SK-N-SH (cell line): ENCODE data around the gene NLRC5.

Experiments
- CHD2 ChIP-seq: fragments of 150-350 bp; IDR thresholded peaks from 2 replicates; pipeline ENCODE4 v1.6.1; 2018; ENCODE audit warnings: low read length; ENCODE audit not compliant: partially characterized antibody
- CTCF ChIP-seq: fragments of 200-600 bp; sonication (generic); IDR thresholded peaks from 2 replicates; pipeline ENCODE4 v1.6.1; 2017; ENCODE audit warnings: antibody characterized with exemption, mild to moderate bottlenecking, moderate library complexity
- EP300 ChIP-seq, 2 experiments: IDR thresholded peaks; 2 replicates each; pipeline versions ENCODE4 v1.4.0 to v1.6.1; 2012; ENCODE audit warnings: borderline replicate concordance in 1 of 2, low read depth in 1 of 2, low read length in 1 of 2
- EZH2phosphoT487 ChIP-seq: fragments of 200-600 bp; sonication (generic); IDR thresholded peaks from 2 replicates; pipeline ENCODE4 v1.6.1; 2017; ENCODE audit warnings: low read depth, mixed run types, mild to moderate bottlenecking, antibody characterized with exemption, moderate library complexity, borderline replicate concordance
- POLR2AphosphoS5 ChIP-seq: IDR thresholded peaks from 2 replicates; pipeline ENCODE4 v1.6.1; 2012; ENCODE audit warnings: low read depth, low read length
- RAD21 ChIP-seq: IDR thresholded peaks from 2 replicates; pipeline ENCODE4 v1.6.1; 2012; ENCODE audit warnings: mild to moderate bottlenecking, low read length
- REST ChIP-seq: IDR thresholded peaks from 2 replicates; pipeline ENCODE4 v1.6.1; 2012; ENCODE audit warnings: mild to moderate bottlenecking, low read depth, low read length, moderate library complexity
- RFX5 ChIP-seq: IDR thresholded peaks from 2 replicates; pipeline ENCODE4 v1.6.1; 2012; ENCODE audit warnings: mild to moderate bottlenecking, improper control_type of control experiment, low read length
- SIN3A ChIP-seq: IDR thresholded peaks from 2 replicates; pipeline ENCODE4 v1.6.1; 2012; ENCODE audit warnings: low read depth, mild to moderate bottlenecking, low read length, moderate library complexity, borderline replicate concordance
- TAF1 ChIP-seq: IDR thresholded peaks from 2 replicates; pipeline ENCODE4 v1.6.1; 2012; ENCODE audit warnings: low read depth, mild to moderate bottlenecking, low read length, moderate library complexity, borderline replicate concordance
- TCF12 ChIP-seq: IDR thresholded peaks from 2 replicates; pipeline ENCODE4 v1.4.0; 2012
- USF2 ChIP-seq: fragments of 150-350 bp; IDR thresholded peaks from 2 replicates; pipeline ENCODE4 v1.6.1; 2017; ENCODE audit warnings: antibody characterized with exemption, low read length, low read depth, borderline replicate concordance
- TF ChIP-seq, protein P1 (sequence below): IDR thresholded peaks from 2 replicates; pipeline ENCODE4 v1.4.0; 2012; ENCODE audit warnings: low read depth

DNA sequence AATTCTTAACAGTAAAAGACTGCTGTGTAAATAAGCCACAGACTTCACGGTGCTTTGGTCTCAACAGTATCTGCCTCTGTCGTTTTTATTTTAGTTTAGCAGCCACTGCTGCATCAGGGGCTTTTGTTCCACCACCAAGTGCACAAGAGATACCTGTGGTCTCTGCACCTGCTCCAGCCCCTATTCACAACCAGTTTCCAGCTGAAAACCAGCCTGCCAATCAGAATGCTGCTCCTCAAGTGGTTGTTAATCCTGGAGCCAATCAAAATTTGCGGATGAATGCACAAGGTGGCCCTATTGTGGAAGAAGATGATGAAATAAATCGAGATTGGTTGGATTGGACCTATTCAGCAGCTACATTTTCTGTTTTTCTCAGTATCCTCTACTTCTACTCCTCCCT, 49.6 kb upstream of the NLRC5 start:
- no peak for TF ChIP-seq SIN3A
- no peak for TF ChIP-seq POLR2AphosphoS5
- no peak for TF ChIP-seq CTCF
- no peak for TF ChIP-seq USF2
- no peak for TF ChIP-seq EP300 (IDR thresholded peaks at IDR 0.05; ENCODE audit: borderline replicate concordance in 1 of 2, low read depth in 1 of 2, low read length in 1 of 2)
- TF ChIP-seq RFX5: no peak
- no peak for TF ChIP-seq TCF12
- TF ChIP-seq, protein P1, sequence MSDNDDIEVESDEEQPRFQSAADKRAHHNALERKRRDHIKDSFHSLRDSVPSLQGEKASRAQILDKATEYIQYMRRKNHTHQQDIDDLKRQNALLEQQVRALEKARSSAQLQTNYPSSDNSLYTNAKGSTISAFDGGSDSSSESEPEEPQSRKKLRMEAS: no peak
- no peak for TF ChIP-seq TAF1
- TF ChIP-seq EZH2phosphoT487: no peak
- no peak for TF ChIP-seq CHD2
- no peak for TF ChIP-seq RAD21
- TF ChIP-seq REST: no peak
